ENCODE measurements around the gene NOSTRIN. TPM values are rescaled to one million over a fixed set of nuclear protein-coding genes. Genes with fewer than 3 reads are reported as not detected.

NOSTRIN gene
- total and polyA plus RNA-seq, 2 of the 8 experiments (the other 6 are each of a cell fraction or from before 2014, with no cell fraction given), result not detected

- DNase-seq (ENCODE audit: low read depth in 1 of 2, low spot score in 2 of 2) (no peak), FAIRE-seq (no peak)
- Histone ChIP-seq H3K4me3 (ENCODE audit: extremely low read depth in 1 of 4, insufficient read depth in 2 of 4, low read depth in 3 of 4, low read length in 4 of 4) (no peak overlapping the region), H3K79me2 (ENCODE audit: control insufficient read depth in 1 of 2, insufficient read depth in 2 of 2, low read length in 2 of 2) (no peaks in the 10 kb centered on the region), H3K9ac (replicated peaks in 1 of 4; ENCODE audit: extremely low read depth in 1 of 4, low read depth in 3 of 4, low read length in 3 of 4) (no peak overlapping the region), H3K4ac (replicated peaks; ENCODE audit: insufficient read length, low read depth, low read length) (no peak overlapping the region), H2AK5ac (ENCODE audit: low read depth, low read length) (no peak overlapping the region), H3K23ac (ENCODE audit: insufficient read length) (no peak overlapping the region), H3K27ac (ENCODE audit: low read depth, low read length) (no peak overlapping the region), H3K56ac (replicated peaks; ENCODE audit: insufficient read length, low read depth, low read length) (no peak overlapping the region), H2BK15ac (ENCODE audit: low read length) (no peak overlapping the region), H4K8ac (ENCODE audit: extremely low read depth, insufficient read depth, low read length) (no peak overlapping the region), H4K5ac (ENCODE audit: insufficient read length, low read depth, low read length) (no peak overlapping the region), H2BK20ac (ENCODE audit: low read length) (no peak overlapping the region), H3K27me3 (replicated peaks in 1 of 4; ENCODE audit: control insufficient read depth in 3 of 4, extremely low read depth in 1 of 4, insufficient read depth in 3 of 4, low read length in 3 of 4) (no peaks in the 10 kb centered on the region), H3K18ac (ENCODE audit: extremely low read depth, low read length) (no peak overlapping the region), H3K23me2 (ENCODE audit: low read depth, low read length) (no peaks in the 10 kb centered on the region), H3K4me2 (ENCODE audit: insufficient read depth in 1 of 2, low read depth in 2 of 2, low read length in 2 of 2) (no peak overlapping the region), H2BK12ac (ENCODE audit: low read depth, low read length) (no peak overlapping the region), H2AFZ (ENCODE audit: low read length) (no peak overlapping the region), H2BK120ac (replicated peaks; ENCODE audit: low read depth, low read length) (no peak overlapping the region), H3K4me1 (replicated peaks in 1 of 4; ENCODE audit: control insufficient read depth in 3 of 4, insufficient read depth in 4 of 4, low read length in 3 of 4) (no peaks in the 10 kb centered on the region), H4K91ac (replicated peaks; ENCODE audit: insufficient read length, low read length) (no peak overlapping the region), H2BK5ac (ENCODE audit: low read depth, low read length) (no peak overlapping the region), H4K20me1 (replicated peaks in 1 of 2; ENCODE audit: control insufficient read depth in 1 of 2, insufficient read depth in 2 of 2, low read length in 2 of 2) (no peaks in the 10 kb centered on the region), H3K9me3 (ENCODE audit: insufficient read depth in 2 of 2, low read depth in 1 of 2, low read length in 1 of 2) (no peaks in the 10 kb centered on the region), H3K79me1 (ENCODE audit: low read depth, low read length) (no peaks in the 10 kb centered on the region), H3K36me3 (ENCODE audit: control insufficient read depth in 2 of 4, insufficient read depth in 4 of 4, low read length in 3 of 4) (no peaks in the 10 kb centered on the region), H3K14ac (ENCODE audit: insufficient read length) (no peak overlapping the region)
- WGBS, 2 experiments (ENCODE audit: extremely low coverage in 1 of 2, insufficient coverage in 1 of 2, insufficient read length in 1 of 2, insufficient replicate concordance in 2 of 2, low coverage in 1 of 2, low lambda C conversion rate in 2 of 2, missing lambda C conversion rate in 1 of 2), result 83% methylated on average over 2 of the region's 2 CpGs; no CpG with 5 or more reads in 1 of the 2 experiments
- POLR2A ChIA-PET (ENCODE audit: partially characterized antibody), result no interaction called here
- CTCF ChIA-PET (ENCODE audit: partially characterized antibody), result interaction anchor here (1.1 kb wide), 1 partner anchor 84 kb away, joined by 6 read pairs; no protein-coding TSS in a partner anchor
- TF ChIP-seq HDAC2 (IDR thresholded peaks at IDR 0.05; ENCODE audit: borderline replicate concordance in 1 of 2, low read depth in 2 of 2, low read length in 2 of 2), result no peak
- TF ChIP-seq BACH1 (IDR thresholded peaks at IDR 0.05; ENCODE audit: low read length), result no peak
- TF ChIP-seq CEBPB (IDR thresholded peaks at IDR 0.05; ENCODE audit: low read depth, low read length), result no peak
- no peak for TF ChIP-seq GABPA (IDR thresholded peaks at IDR 0.05; ENCODE audit: borderline replicate concordance, insufficient read depth, low read length)
- TF ChIP-seq SIX5 (IDR thresholded peaks at IDR 0.05; ENCODE audit: low read depth, low read length), result no peak
- no peak for TF ChIP-seq FOSL1 (IDR thresholded peaks at IDR 0.05; ENCODE audit: insufficient read depth, low read depth, low read length)
Measured at GRCh38 chr2:168841445-168841844, 39.0 kb downstream of the NOSTRIN start.

Data from H1 (cell line).